ENCODE data around the gene MIEN1. TPM values are rescaled to one million over a fixed set of nuclear protein-coding genes. Genes with fewer than 3 reads are reported as not detected.
"Not testable (repeated sequence)": the region's sequence is repeated elsewhere in the genome, so short reads cannot be mapped to it uniquely, and the experiment has no call there.

The MIEN1 gene
- total RNA-seq, 2 donors from 2014 or later: 74.1 to 103 TPM

DNA sequence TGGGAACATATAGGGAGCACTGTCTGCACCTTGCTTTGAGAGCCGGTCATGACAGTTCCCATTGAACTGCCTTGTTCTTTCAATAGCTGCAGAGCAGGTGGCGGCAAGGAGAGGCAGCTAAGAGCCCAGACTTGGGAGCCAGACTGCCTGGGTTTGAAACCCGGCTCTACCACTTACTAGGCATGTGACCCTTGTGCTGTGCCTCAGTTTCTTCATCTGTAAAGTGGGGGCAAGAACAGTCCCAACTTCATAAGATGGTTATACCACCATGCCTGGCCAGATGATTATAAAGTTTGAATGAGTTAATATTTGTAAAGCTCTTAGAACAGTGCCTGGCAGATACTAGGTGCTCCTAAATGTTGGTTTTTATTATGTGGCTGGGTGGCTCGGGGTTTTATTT lies 16.1 kb downstream of the MIEN1 start:
- TF ChIP-seq, protein P1, sequence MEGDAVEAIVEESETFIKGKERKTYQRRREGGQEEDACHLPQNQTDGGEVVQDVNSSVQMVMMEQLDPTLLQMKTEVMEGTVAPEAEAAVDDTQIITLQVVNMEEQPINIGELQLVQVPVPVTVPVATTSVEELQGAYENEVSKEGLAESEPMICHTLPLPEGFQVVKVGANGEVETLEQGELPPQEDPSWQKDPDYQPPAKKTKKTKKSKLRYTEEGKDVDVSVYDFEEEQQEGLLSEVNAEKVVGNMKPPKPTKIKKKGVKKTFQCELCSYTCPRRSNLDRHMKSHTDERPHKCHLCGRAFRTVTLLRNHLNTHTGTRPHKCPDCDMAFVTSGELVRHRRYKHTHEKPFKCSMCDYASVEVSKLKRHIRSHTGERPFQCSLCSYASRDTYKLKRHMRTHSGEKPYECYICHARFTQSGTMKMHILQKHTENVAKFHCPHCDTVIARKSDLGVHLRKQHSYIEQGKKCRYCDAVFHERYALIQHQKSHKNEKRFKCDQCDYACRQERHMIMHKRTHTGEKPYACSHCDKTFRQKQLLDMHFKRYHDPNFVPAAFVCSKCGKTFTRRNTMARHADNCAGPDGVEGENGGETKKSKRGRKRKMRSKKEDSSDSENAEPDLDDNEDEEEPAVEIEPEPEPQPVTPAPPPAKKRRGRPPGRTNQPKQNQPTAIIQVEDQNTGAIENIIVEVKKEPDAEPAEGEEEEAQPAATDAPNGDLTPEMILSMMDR (IDR thresholded peaks at IDR 0.05): no peak
- intact Hi-C loops (cut with DNase I): no loop called here

DNA sequence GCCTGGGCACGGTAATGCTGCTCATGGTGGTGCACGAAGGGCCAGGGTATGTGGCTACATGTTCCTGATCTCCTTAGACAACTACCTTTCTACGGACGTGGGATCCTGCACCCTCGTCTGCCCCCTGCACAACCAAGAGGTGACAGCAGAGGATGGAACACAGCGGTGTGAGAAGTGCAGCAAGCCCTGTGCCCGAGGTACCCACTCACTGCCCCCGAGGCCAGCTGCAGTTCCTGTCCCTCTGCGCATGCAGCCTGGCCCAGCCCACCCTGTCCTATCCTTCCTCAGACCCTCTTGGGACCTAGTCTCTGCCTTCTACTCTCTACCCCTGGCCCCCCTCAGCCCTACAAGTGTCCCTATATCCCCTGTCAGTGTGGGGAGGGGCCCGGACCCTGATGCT lies 18.5 kb downstream of the MIEN1 start:
- Histone ChIP-seq H3K27ac (no peak overlapping the region), H3K27me3 (no peaks in the 10 kb centered on the region), H3K4me3 (no peak overlapping the region), H3K9ac (ENCODE audit: low read depth in 2 of 2, low read length in 2 of 2) (no peak overlapping the region), H3K9me3 (no peaks in the 10 kb centered on the region), H3K36me3 (peaks cover 9% of the 10 kb centered on the region), H3K4me1 (peaks cover 9% of the 10 kb centered on the region)
- intact Hi-C loops (cut with DNase I): no loop called here
- no peak for DNase-seq
- TF ChIP-seq, protein P1 (IDR thresholded peaks at IDR 0.05): no peak

More for the DNA sequence above, 16.1 kb downstream of the MIEN1 start:
- Histone ChIP-seq H3K27ac (no peak overlapping the region), H3K9me3 (no peaks in the 10 kb centered on the region), H3K4me3 (no peak overlapping the region), H3K27me3 (no peaks in the 10 kb centered on the region), H3K36me3 (no peaks in the 10 kb centered on the region), H3K9ac (ENCODE audit: low read depth in 2 of 2, low read length in 2 of 2) (no peak overlapping the region), H3K4me1 (peaks cover 8% of the 10 kb centered on the region)
- no peak for DNase-seq

GRCh38 chr17:39711071-39711470 lies 19.3 kb downstream of the MIEN1 start:
- intact Hi-C loops (cut with DNase I): not testable (repeated sequence)

GRCh38 chr17:39709998-39710964 lies 20.1 kb downstream of the MIEN1 start:
- TF ChIP-seq, protein P1 (IDR thresholded peaks at IDR 0.05): no peak
- peaks cover 11% of the 10 kb centered on the region for H3K4me1 ChIP-seq
- no peak overlapping the region for H3K27ac ChIP-seq
- H3K36me3 ChIP-seq: peaks cover 9% of the 10 kb centered on the region
- DNase-seq: no peak
- no peaks in the 10 kb centered on the region for H3K27me3 ChIP-seq
- no peak overlapping the region for H3K9ac ChIP-seq (ENCODE audit: low read depth in 2 of 2, low read length in 2 of 2)
- no peak overlapping the region for H3K4me3 ChIP-seq
- intact Hi-C loops (cut with DNase I): no loop called here
- no peaks in the 10 kb centered on the region for H3K9me3 ChIP-seq

More at GRCh38 chr17:39711071-39711470, 19.3 kb downstream of the MIEN1 start:
- H3K27ac ChIP-seq; DNase-seq; H3K36me3 ChIP-seq; H3K4me3 ChIP-seq; H3K9me3 ChIP-seq; H3K9ac ChIP-seq (ENCODE audit: low read depth in 2 of 2, low read length in 2 of 2); H3K27me3 ChIP-seq: not testable (repeated sequence)
- peaks cover 11% of the 10 kb centered on the region for H3K4me1 ChIP-seq

DNA sequence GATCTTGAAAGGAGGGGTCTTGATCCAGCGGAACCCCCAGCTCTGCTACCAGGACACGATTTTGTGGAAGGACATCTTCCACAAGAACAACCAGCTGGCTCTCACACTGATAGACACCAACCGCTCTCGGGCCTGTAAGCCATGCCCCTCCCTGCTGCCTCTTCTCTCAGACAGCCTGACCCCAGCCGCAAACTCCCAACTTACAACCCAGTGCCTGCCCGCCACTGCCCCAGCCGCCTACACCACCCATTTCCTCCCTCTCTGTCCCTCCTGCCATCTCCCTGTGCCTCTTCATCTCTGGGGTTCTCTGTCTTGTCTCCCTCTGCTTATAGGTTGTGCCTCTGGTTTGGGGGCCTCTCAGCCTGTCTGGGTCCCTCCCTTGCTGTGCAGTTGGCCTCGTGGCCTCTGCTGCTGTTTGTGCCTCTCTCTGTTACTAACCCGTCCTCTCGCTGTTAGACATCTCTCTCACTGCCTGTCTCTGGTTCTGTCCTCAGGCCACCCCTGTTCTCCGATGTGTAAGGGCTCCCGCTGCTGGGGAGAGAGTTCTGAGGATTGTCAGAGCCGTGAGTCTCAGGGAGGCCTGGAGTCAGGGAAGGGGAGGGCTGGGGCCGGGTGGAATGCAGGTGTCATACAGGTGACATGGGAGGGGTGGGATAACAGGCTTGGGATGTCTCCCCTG lies 20.9 kb downstream of the MIEN1 start:
- Histone ChIP-seq H3K27ac (no peak overlapping the region), H3K9ac (ENCODE audit: low read depth in 2 of 2, low read length in 2 of 2) (no peak overlapping the region), H3K27me3 (no peaks in the 10 kb centered on the region), H3K9me3 (no peaks in the 10 kb centered on the region), H3K4me1 (peaks cover 19% of the 10 kb centered on the region), H3K4me3 (no peak overlapping the region), H3K36me3 (peaks cover 9% of the 10 kb centered on the region)
- TF ChIP-seq, protein P1 (IDR thresholded peaks at IDR 0.05): no peak
- intact Hi-C loops (cut with DNase I): no loop called here
- no peak for DNase-seq
